Osteocyte (in vitro differentiated cells): ENCODE results near the gene VKORC1. TPM values are rescaled to one million over a fixed set of nuclear protein-coding genes. Genes with fewer than 3 reads are reported as not detected.

Source experiments
- total RNA-seq: library from RNA; stranded (reverse); gene quantifications from 2 replicates; pipeline ENCODE4 v1.2.1, GENCODE V29; 2021

Gene VKORC1
- total RNA-seq, 1 donor from 2014 or later = 141 TPM

Other genes starting within 250 kb of the VKORC1 start
- 37.6 and 38.1 TPM in 2 replicates for gene BCL7C, start 200.7 kb downstream of the VKORC1 start, total RNA-seq
- 5.1 and 6.0 TPM in 2 replicates for gene CTF1, start 198.2 kb downstream of the VKORC1 start, total RNA-seq
- gene FBXL19, start 171.2 kb downstream of the VKORC1 start, total RNA-seq = 23.1 and 24.3 TPM in 2 replicates
- 25.2 and 30.0 TPM in 2 replicates for gene ORAI3, start 145.7 kb downstream of the VKORC1 start, total RNA-seq
- gene SETD1A, start 137.0 kb downstream of the VKORC1 start, total RNA-seq = 20.1 and 22.6 TPM in 2 replicates
- gene HSD3B7, start 109.6 kb downstream of the VKORC1 start, total RNA-seq = 7.5 and 7.6 TPM in 2 replicates
- gene STX1B, start 84.2 kb downstream of the VKORC1 start, total RNA-seq = 1.8 and 4.5 TPM in 2 replicates
- 51.8 and 53.4 TPM in 2 replicates for gene STX4, start 61.2 kb downstream of the VKORC1 start, total RNA-seq
- gene ZNF668, start 20.6 kb downstream of the VKORC1 start, total RNA-seq = 13.2 and 13.5 TPM in 2 replicates
- 18.4 and 22.5 TPM in 2 replicates for gene ZNF646, start 20.4 kb downstream of the VKORC1 start, total RNA-seq
- 2.8 and 3.2 TPM in 2 replicates for gene PRSS53, start 5.9 kb downstream of the VKORC1 start, total RNA-seq
- gene BCKDK, start 13.6 kb upstream of the VKORC1 start, total RNA-seq = 38.8 and 39.3 TPM in 2 replicates
- 56.0 and 56.5 TPM in 2 replicates for gene KAT8, start 22.9 kb upstream of the VKORC1 start, total RNA-seq
- gene PRSS8, start 40.9 kb upstream of the VKORC1 start, total RNA-seq = not detected in 2 replicates
- 0.67 and 0.76 TPM in 2 replicates for gene PRSS36, start 55.3 kb upstream of the VKORC1 start, total RNA-seq
- gene FUS, start 85.3 kb upstream of the VKORC1 start, total RNA-seq = 334 and 346 TPM in 2 replicates
- 5.5 and 6.1 TPM in 2 replicates for gene PYCARD, start 108.0 kb upstream of the VKORC1 start, total RNA-seq
- gene TRIM72, start 119.3 kb upstream of the VKORC1 start, total RNA-seq = not detected in 2 replicates
- gene PYDC1, start 122.3 kb upstream of the VKORC1 start, total RNA-seq = not detected in 2 replicates
- not detected in 2 replicates for gene ITGAM, start 165.2 kb upstream of the VKORC1 start, total RNA-seq